Breast epithelium (tissue), 4 donors: ENCODE measurements around the gene SLC16A9. TPM values are rescaled to one million over a fixed set of nuclear protein-coding genes. Genes with fewer than 3 reads are reported as not detected.

Experiments
- DNase-seq, 2 donors: peaks; one replicate each; pipeline ENCODE4 v3.0.0-alpha.2; 2019; ENCODE audit warnings: low spot score in 2 of 2
- H3K27ac ChIP-seq, 2 donors: fragments of 200-600 bp; sonication (generic) in 1 of 2; one replicate each; pipeline ENCODE4 v1.5.1; 2016 to 2019; ENCODE audit warnings: mild to moderate bottlenecking in 1 of 2
- H3K27me3 ChIP-seq, 2 donors: fragments of 200-600 bp; sonication (generic) in 1 of 2; one replicate each; pipeline versions ENCODE4 v1.5.1 to v1.6.0; 2017 to 2019; ENCODE audit warnings: control low read depth in 1 of 2, mild to moderate bottlenecking in 1 of 2
- H3K36me3 ChIP-seq: fragments of 200-600 bp; one replicate; pipeline ENCODE4 v1.5.1; 2019
- H3K4me1 ChIP-seq, 2 donors: fragments of 200-600 bp; sonication (generic); one replicate each; pipeline ENCODE4 v1.5.1; 2016 to 2019; ENCODE audit warnings: control low read depth in 1 of 2
- H3K4me3 ChIP-seq, 3 donors: fragments of 200-600 bp; sonication (generic); 1 replicate in 2 of 3; 2 replicates in 1 of 3; pipeline ENCODE4 v1.5.1; 2016 to 2019; ENCODE audit warnings: mild to moderate bottlenecking in 3 of 3, moderate library complexity in 2 of 3
- H3K9me3 ChIP-seq, 2 donors: fragments of 200-600 bp; sonication (generic) in 1 of 2; one replicate each; pipeline ENCODE4 v1.5.1; 2016 to 2019; ENCODE audit warnings: control low read depth in 1 of 2
- CTCF ChIP-seq, 3 donors: fragments of 450-650 bp; IDR thresholded peaks; one replicate each; pipeline ENCODE4 v1.5.1; 2016 to 2017; ENCODE audit warnings: antibody characterized with exemption in 3 of 3, mild to moderate bottlenecking in 3 of 3, moderate library complexity in 3 of 3
- POLR2A ChIP-seq: fragments of 450-650 bp; IDR thresholded peaks from one replicate; pipeline ENCODE4 v1.6.1; 2016; ENCODE audit warnings: antibody characterized with exemption, mild to moderate bottlenecking, moderate library complexity
- POLR2AphosphoS5 ChIP-seq, 3 donors: sonication (generic); formaldehyde crosslinking; IDR thresholded peaks; one replicate each; pipeline ENCODE4 v1.6.1; 2017; ENCODE audit warnings: antibody characterized with exemption in 3 of 3
- intact Hi-C: fragments of 100-400 bp; cut with DNase I; formaldehyde crosslinking; loops from one replicate; pipeline ENCODE4 v1.15.1; 2023; ENCODE audit warnings: low total_unique reads
- total RNA-seq, 3 donors: library from RNA; depleted of rRNA; stranded (reverse); fragments of >200 nt; gene quantifications; one replicate each; pipeline ENCODE4 v1.1.0, GENCODE V29; 2016

SLC16A9 gene
- total RNA-seq, 3 donors from 2014 or later: 0.32 to 1.2 (median 0.33) TPM

GRCh38 chr10:59694936-59695335 lies 14.7 kb downstream of the SLC16A9 start:
- H3K36me3 ChIP-seq: no peaks in the 10 kb centered on the region
- H3K4me3 ChIP-seq: no peak overlapping the region
- H3K27ac ChIP-seq: no peak overlapping the region
- intact Hi-C loops: no loop called here
- TF ChIP-seq POLR2A (no peak), POLR2AphosphoS5 (IDR thresholded peaks at IDR 0.05) (no peak), CTCF (IDR thresholded peaks at IDR 0.05) (no peak)
- no peak for DNase-seq
- H3K9me3 ChIP-seq: no peaks in the 10 kb centered on the region
- H3K4me1 ChIP-seq: no peaks in the 10 kb centered on the region
- H3K27me3 ChIP-seq: no peaks in the 10 kb centered on the region

- H3K27ac ChIP-seq: no peak overlapping the region
- no peaks in the 10 kb centered on the region for H3K9me3 ChIP-seq
- TF ChIP-seq POLR2A: no peak
- no peak for TF ChIP-seq CTCF (IDR thresholded peaks at IDR 0.05)
- TF ChIP-seq POLR2AphosphoS5 (IDR thresholded peaks at IDR 0.05): no peak
- H3K27me3 ChIP-seq: no peaks in the 10 kb centered on the region
- intact Hi-C loops: no loop called here
- H3K4me1 ChIP-seq: no peaks in the 10 kb centered on the region
- DNase-seq: no peak
- H3K36me3 ChIP-seq: no peaks in the 10 kb centered on the region
- no peak overlapping the region for H3K4me3 ChIP-seq
Measured at GRCh38 chr10:59692113-59692512, 17.5 kb downstream of the SLC16A9 start.

- no peak overlapping the region for H3K4me3 ChIP-seq
- H3K9me3 ChIP-seq: no peaks in the 10 kb centered on the region
- no peak for DNase-seq
- intact Hi-C loops: no loop called here
- H3K36me3 ChIP-seq: no peaks in the 10 kb centered on the region
- no peaks in the 10 kb centered on the region for H3K27me3 ChIP-seq
- H3K27ac ChIP-seq: peak overlapping the region in 1 of 2 donors; percentile 11
- no peaks in the 10 kb centered on the region for H3K4me1 ChIP-seq
- TF ChIP-seq POLR2AphosphoS5 (IDR thresholded peaks at IDR 0.05): no peak
Measured at GRCh38 chr10:59688921-59689351, 20.7 kb downstream of the SLC16A9 start.

GRCh38 chr10:59687657-59688056 lies 22.0 kb downstream of the SLC16A9 start:
- TF ChIP-seq POLR2A (no peak), POLR2AphosphoS5 (IDR thresholded peaks at IDR 0.05) (no peak), CTCF (IDR thresholded peaks at IDR 0.05) (no peak)
- H3K9me3 ChIP-seq: no peaks in the 10 kb centered on the region
- H3K27me3 ChIP-seq: no peaks in the 10 kb centered on the region
- DNase-seq: no peak
- intact Hi-C loops: no loop called here
- no peaks in the 10 kb centered on the region for H3K4me1 ChIP-seq
- H3K4me3 ChIP-seq: no peak overlapping the region
- H3K36me3 ChIP-seq: no peaks in the 10 kb centered on the region
- no peak overlapping the region for H3K27ac ChIP-seq

GRCh38 chr10:59684006-59684405 lies 25.6 kb downstream of the SLC16A9 start:
- H3K9me3 ChIP-seq: no peaks in the 10 kb centered on the region
- no peak overlapping the region for H3K27ac ChIP-seq
- no peak for TF ChIP-seq POLR2AphosphoS5 (IDR thresholded peaks at IDR 0.05)
- TF ChIP-seq CTCF (IDR thresholded peaks at IDR 0.05): no peak
- no peak for TF ChIP-seq POLR2A
- intact Hi-C loops: no loop called here
- no peaks in the 10 kb centered on the region for H3K36me3 ChIP-seq
- no peak overlapping the region for H3K4me3 ChIP-seq
- H3K27me3 ChIP-seq: no peaks in the 10 kb centered on the region
- H3K4me1 ChIP-seq: no peaks in the 10 kb centered on the region
- no peak for DNase-seq
